Measurements from ENCODE around the gene THOC6.

DNA sequence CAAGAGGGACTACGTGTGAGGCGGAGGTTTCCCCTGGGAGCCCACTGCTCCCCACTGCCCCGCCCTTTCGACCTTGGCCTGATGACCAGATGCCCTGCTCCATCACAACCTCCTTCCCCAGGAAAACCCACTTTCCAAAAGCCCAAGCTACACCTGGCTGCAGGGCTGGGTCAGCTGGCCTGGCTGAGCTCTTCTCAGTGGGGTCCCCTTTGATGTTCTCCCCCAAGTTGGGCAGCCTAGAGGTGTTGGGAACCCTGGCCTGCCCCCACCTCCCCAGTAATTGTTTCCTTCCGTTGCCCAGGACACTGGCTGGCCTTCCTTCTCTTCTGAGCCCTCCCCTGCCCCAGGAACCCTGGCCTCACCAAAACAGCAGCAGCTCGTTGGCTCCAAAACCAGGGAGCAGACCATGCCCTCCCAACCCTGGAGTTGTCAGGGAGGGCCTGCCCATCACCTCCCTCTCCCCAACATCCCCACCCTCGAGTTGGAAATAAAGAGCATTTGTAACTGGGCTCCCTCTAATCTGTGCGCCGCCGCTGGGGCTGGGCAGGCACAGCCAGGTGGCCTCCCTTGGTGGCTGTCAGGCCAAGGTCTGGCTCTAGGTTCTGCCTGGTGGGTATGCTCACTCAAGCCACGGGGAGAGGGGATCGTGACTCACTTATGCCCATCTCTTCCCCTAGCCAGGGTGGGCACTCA lies 9.7 kb upstream of the THOC6 start:
- TF ChIP-seq MEIS1 (CRISPR knock-in tag; IDR thresholded peaks at IDR 0.05; ENCODE audit: borderline replicate concordance) (no peak), ZNF792 (tag by site-specific recombination; IDR thresholded peaks at IDR 0.05) (no peak), ZNF624 (tag by site-specific recombination; IDR thresholded peaks at IDR 0.05) (no peak), ZNF274 (IDR thresholded peaks at IDR 0.05; ENCODE audit: low read length) (no peak), ZNF274 (tag by site-specific recombination; IDR thresholded peaks at IDR 0.05; ENCODE audit: borderline replicate concordance) (no peak), ZNF501 (tag by site-specific recombination; IDR thresholded peaks at IDR 0.05) (no peak), TCF7L2 (IDR thresholded peaks at IDR 0.05; ENCODE audit: borderline replicate concordance, low read depth, low read length) (no peak), MZF1 (tag by site-specific recombination; IDR thresholded peaks at IDR 0.05; ENCODE audit: borderline replicate concordance) (no peak), ZNF214 (tag by site-specific recombination; IDR thresholded peaks at IDR 0.05; ENCODE audit: borderline replicate concordance) (no peak), HOXA7 (CRISPR knock-in tag; IDR thresholded peaks at IDR 0.05; ENCODE audit: borderline replicate concordance) (no peak), ZFP3 (tag by site-specific recombination; IDR thresholded peaks at IDR 0.05; ENCODE audit: low read depth) (no peak), ZNF211 (tag by site-specific recombination; IDR thresholded peaks at IDR 0.05; ENCODE audit: low read depth) (no peak)
- TF ChIP-seq, protein P1, sequence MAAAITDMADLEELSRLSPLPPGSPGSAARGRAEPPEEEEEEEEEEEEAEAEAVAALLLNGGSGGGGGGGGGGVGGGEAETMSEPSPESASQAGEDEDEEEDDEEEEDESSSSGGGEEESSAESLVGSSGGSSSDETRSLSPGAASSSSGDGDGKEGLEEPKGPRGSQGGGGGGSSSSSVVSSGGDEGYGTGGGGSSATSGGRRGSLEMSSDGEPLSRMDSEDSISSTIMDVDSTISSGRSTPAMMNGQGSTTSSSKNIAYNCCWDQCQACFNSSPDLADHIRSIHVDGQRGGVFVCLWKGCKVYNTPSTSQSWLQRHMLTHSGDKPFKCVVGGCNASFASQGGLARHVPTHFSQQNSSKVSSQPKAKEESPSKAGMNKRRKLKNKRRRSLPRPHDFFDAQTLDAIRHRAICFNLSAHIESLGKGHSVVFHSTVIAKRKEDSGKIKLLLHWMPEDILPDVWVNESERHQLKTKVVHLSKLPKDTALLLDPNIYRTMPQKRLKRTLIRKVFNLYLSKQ (tag by site-specific recombination; IDR thresholded peaks at IDR 0.05; ENCODE audit: borderline replicate concordance): no peak
- TF ChIP-seq, protein P2, sequence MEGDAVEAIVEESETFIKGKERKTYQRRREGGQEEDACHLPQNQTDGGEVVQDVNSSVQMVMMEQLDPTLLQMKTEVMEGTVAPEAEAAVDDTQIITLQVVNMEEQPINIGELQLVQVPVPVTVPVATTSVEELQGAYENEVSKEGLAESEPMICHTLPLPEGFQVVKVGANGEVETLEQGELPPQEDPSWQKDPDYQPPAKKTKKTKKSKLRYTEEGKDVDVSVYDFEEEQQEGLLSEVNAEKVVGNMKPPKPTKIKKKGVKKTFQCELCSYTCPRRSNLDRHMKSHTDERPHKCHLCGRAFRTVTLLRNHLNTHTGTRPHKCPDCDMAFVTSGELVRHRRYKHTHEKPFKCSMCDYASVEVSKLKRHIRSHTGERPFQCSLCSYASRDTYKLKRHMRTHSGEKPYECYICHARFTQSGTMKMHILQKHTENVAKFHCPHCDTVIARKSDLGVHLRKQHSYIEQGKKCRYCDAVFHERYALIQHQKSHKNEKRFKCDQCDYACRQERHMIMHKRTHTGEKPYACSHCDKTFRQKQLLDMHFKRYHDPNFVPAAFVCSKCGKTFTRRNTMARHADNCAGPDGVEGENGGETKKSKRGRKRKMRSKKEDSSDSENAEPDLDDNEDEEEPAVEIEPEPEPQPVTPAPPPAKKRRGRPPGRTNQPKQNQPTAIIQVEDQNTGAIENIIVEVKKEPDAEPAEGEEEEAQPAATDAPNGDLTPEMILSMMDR (tag by site-specific recombination; IDR thresholded peaks at IDR 0.05): no peak
- TF ChIP-seq, protein P3, sequence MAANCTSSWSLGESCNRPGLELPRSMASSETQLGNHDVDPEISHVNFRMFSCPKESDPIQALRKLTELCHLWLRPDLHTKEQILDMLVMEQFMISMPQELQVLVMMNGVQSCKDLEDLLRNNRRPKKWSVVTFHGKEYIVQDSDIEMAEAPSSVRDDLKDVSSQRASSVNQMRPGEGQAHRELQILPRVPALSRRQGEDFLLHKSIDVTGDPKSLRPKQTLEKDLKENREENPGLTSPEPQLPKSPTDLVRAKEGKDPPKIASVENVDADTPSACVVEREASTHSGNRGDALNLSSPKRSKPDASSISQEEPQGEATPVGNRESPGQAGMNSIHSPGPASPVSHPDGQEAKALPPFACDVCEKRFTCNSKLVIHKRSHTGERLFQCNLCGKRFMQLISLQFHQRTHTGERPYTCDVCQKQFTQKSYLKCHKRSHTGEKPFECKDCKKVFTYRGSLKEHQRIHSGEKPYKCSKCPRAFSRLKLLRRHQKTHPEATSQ (tag by site-specific recombination; IDR thresholded peaks at IDR 0.05): no peak

All from HEK293 (cell line).